ENCODE results near the gene PINK1.

GRCh38 chr1:20602851-20603450 is 30.3 kb upstream of the PINK1 start:
- TF ChIP-seq CTCF (optimal IDR thresholded peaks at IDR 0.05 in 1 of 3, IDR thresholded peaks at IDR 0.05 in 1 of 3, conservative IDR thresholded peaks at IDR 0.05 in 1 of 3; ENCODE audit: extremely low read depth in 1 of 3, insufficient read depth in 2 of 3, low read length in 3 of 3) (no peak), EZH2 (IDR thresholded peaks at IDR 0.05; ENCODE audit: low read length) (no peak)

All from keratinocyte (primary cell).